AG10803 (cell line): ENCODE data around the gene NCMAP.

Source experiments
- DNase-seq: peaks from one replicate; pipeline ENCODE4 v3.0.0; 2010; ENCODE audit warnings: low read depth
- H3K4me3 ChIP-seq: 2 replicates; pipeline ENCODE4 v1.5.1; 2011; ENCODE audit warnings: mild to moderate bottlenecking, low read length, control low read depth
- CTCF ChIP-seq: conservative IDR thresholded peaks from 2 replicates; pipeline ENCODE4 v1.5.1; 2011; ENCODE audit warnings: mild to moderate bottlenecking, low read length, control low read depth, inconsistent platforms

Gene NCMAP

GRCh38 chr1:24641646-24642151, 85.8 kb downstream of the NCMAP start:
- DNase-seq: peak; percentile 37
- no peak for TF ChIP-seq CTCF
- H3K4me3 ChIP-seq: peak overlapping the region; percentile 66

- peak; percentile 100 for DNase-seq
- TF ChIP-seq CTCF: peak; percentile 18; the same call in 1 of the 2 replicates
- peak within 1 kb of the TSS; percentile 89 for H3K4me3 ChIP-seq
Measured at GRCh38 chr1:24642481-24643362, 86.8 kb downstream of the NCMAP start, which contains the start of gene SRRM1. Gene SRRM1, plus strand, starts transcription at chr1:24643302. Its CDS starts 25 bp downstream, at chr1:24643327.

- no peak for TF ChIP-seq CTCF
- peak overlapping the region; percentile 89 for H3K4me3 ChIP-seq
- DNase-seq: peak; percentile 9
Measured at GRCh38 chr1:24643363-24644099, 87.6 kb downstream of the NCMAP start.

- no peak for TF ChIP-seq CTCF
- peak overlapping the region; percentile 89 for H3K4me3 ChIP-seq
- no peak for DNase-seq
Measured at GRCh38 chr1:24644100-24644384, 88.2 kb downstream of the NCMAP start.

GRCh38 chr1:24648919-24649318, 93.0 kb downstream of the NCMAP start:
- DNase-seq: no peak
- TF ChIP-seq CTCF: no peak
- no peak overlapping the region for H3K4me3 ChIP-seq

GRCh38 chr1:24652382-24652781, 96.5 kb downstream of the NCMAP start:
- no peak overlapping the region for H3K4me3 ChIP-seq
- no peak for TF ChIP-seq CTCF
- no peak for DNase-seq
